ENCODE measurements around the gene RTN4R.
A peak's percentile ranks its signal among the peaks of the same experiment; 100 is the strongest.
"Not testable (repeated sequence)": the region's sequence is repeated elsewhere in the genome, so short reads cannot be mapped to it uniquely, and the experiment has no call there.

The RTN4R gene

GRCh38 chr22:20305894-20306645 is 38.0 kb upstream of the RTN4R start:
- no peak for DNase-seq (ENCODE audit: low read depth)
- no peak overlapping the region for H3K4me3 ChIP-seq (ENCODE audit: low read length)

GRCh38 chr22:20305230-20305893 is 37.2 kb upstream of the RTN4R start:
- DNase-seq (ENCODE audit: low read depth); H3K4me3 ChIP-seq (ENCODE audit: low read length): not testable (repeated sequence)

More at GRCh38 chr22:20305894-20306645, 38.0 kb upstream of the RTN4R start:
- TF ChIP-seq CTCF (conservative IDR thresholded peaks at IDR 0.05; ENCODE audit: low read depth, low read length) = no peak

- TF ChIP-seq CTCF (conservative IDR thresholded peaks at IDR 0.05; ENCODE audit: low read depth, low read length) = no peak
- no peak for DNase-seq (ENCODE audit: low read depth)
Observed at GRCh38 chr22:20304646-20305045, 36.5 kb upstream of the RTN4R start.

GRCh38 chr22:20303229-20303534 is 35.1 kb upstream of the RTN4R start:
- H3K4me3 ChIP-seq (ENCODE audit: low read length) = not testable (repeated sequence)

More at GRCh38 chr22:20304646-20305045, 36.5 kb upstream of the RTN4R start:
- no peak overlapping the region for H3K4me3 ChIP-seq (ENCODE audit: low read length)

GRCh38 chr22:20302438-20303228 is 34.5 kb upstream of the RTN4R start:
- no peak overlapping the region for H3K4me3 ChIP-seq (ENCODE audit: low read length)
- DNase-seq (ENCODE audit: low read depth) = no peak
- no peak for TF ChIP-seq CTCF (conservative IDR thresholded peaks at IDR 0.05; ENCODE audit: low read depth, low read length)

More at GRCh38 chr22:20303229-20303534, 35.1 kb upstream of the RTN4R start:
- DNase-seq (ENCODE audit: low read depth) = not testable (repeated sequence)

- H3K4me3 ChIP-seq (ENCODE audit: low read length) = peak overlapping the region; percentile 37
- no peak for TF ChIP-seq CTCF (conservative IDR thresholded peaks at IDR 0.05; ENCODE audit: low read depth, low read length)
- DNase-seq (ENCODE audit: low read depth) = no peak
Observed at GRCh38 chr22:20299746-20300136, 31.6 kb upstream of the RTN4R start.

GRCh38 chr22:20298803-20299745 is 31.0 kb upstream of the RTN4R start:
- no peak for TF ChIP-seq CTCF (conservative IDR thresholded peaks at IDR 0.05; ENCODE audit: low read depth, low read length)
- no peak for DNase-seq (ENCODE audit: low read depth)
- peak overlapping the region; percentile 37 for H3K4me3 ChIP-seq (ENCODE audit: low read length)
